ENCODE data around the gene NOTCH1.

The NOTCH1 gene

DNA sequence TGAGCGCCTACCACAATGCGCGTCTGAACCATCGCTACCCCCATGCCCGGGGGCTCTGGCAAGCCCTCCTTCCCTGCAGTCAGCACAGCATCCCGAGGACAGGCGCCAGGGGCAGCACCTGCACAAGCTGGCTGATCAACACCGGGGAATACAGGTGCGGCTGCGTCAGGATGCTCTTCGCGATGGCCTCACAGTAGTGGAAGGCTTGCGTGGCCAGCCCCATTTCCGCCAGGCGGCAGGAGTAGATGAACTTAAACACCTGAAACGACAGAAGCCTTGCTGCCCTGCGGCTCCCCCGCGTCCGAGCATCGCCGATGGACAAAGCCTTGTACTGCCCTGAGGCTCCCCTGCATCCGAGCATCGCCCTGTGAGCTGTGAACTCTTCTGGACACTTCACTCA, 88.5 kb downstream of the NOTCH1 start:
- FAIRE-seq, result no peak

- no peak for FAIRE-seq
These were observed 89.6 kb downstream of the NOTCH1 start for GRCh38 chr9:136456258-136456657.

GRCh38 chr9:136455043-136456002, 90.5 kb downstream of the NOTCH1 start:
- FAIRE-seq, result no peak

GRCh38 chr9:136454026-136454796, 91.6 kb downstream of the NOTCH1 start:
- no peak for FAIRE-seq

DNA sequence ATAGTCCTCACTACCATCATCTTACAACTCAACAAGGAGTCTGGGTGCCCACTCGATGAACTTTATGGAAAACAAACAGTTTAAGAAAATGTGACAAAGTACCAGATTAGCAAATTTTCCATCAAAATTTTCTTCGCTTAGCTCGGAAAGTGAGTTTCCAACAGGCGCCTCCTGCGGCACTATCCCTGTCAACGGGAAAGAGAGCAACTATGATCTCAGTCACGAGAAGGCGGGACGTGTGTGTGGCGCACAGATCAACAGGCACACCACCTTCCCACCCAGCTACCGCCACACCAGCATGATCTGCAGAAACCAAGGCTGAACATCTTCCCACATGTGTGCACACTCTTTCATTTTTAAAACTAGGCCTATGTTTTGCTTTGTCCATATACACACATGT, 92.5 kb downstream of the NOTCH1 start:
- FAIRE-seq, result no peak

DNA sequence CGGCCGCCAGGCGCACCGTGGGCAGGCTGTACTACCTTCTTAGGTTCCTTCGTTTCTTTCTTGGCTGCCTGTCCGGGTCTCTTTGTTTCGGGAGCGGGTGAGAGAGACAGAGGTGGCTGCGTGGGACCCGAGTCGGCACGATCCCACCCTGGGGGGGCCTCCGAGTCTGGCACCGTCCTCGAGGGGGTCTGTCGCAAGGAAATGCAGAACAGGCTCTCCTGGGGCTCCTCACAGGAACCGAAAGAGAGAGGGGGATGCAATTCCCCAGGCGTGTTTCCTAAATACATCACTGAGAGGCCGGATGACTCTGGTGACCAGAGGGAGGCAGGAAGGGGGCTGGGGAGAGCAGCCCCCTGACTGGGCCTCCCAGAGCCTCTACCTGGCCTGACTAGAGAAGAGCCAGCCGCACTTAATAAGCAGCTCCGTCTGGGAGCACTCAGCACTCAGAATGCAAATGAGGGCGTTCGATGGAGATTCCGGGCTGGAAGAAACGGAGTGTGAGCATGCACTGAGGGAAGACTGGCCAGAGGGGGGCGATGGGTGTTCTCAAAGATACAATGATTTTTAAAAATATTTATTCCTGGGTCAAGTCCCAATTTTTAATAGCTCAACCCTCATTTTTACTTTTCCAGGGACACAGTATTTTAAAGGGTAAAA, 94.5 kb downstream of the NOTCH1 start:
- no peak for FAIRE-seq

DNA sequence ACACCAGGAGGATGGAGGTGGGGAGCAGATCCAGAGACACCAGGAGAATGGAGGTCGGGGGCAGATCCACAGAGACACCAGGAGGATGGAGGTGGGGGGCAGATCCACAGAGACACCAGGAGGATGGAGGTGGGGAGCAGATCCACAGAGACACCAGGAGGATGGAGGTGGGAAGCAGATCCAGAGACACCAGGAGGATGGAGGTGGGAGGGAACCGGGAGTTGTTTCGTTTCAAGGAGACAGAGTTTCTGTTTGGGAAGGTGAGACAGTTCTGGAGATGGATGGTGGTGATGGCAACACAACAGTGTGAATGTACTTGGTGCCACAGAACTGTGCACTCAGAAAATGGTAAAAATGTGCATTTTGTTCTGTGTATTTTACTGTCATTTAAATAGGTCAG, 97.2 kb downstream of the NOTCH1 start:
- no peak for FAIRE-seq

GRCh38 chr9:136447173-136447778, 98.6 kb downstream of the NOTCH1 start:
- FAIRE-seq, result no peak

DNA sequence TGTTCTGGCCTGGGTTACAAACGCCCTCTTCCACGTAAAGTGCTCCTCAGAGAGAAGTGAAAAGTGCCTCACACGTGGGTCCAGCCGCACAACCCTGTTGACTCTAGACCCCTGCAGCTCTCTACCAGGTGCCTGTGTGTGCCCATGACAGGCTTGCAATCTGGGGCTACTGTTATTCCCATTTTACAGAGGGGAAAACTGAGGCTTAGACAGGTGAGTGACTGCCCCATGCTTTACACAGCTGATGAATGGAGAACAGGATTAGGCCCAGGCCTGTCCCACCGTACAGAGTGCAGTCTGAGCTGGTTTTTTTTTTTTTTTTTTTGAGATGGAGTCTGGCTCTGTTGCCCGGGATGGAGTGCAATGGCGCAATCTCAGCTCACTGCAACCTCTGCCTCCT, 100.0 kb downstream of the NOTCH1 start:
- FAIRE-seq, result no peak
